Heart right ventricle (tissue), 16 donors: ENCODE measurements around the gene DCLK3. TPM values are rescaled to one million over a fixed set of nuclear protein-coding genes. Genes with fewer than 3 reads are reported as not detected.

Experiments
- ATAC-seq, 8 donors: fragments of 200-7000 bp; cut with Tn5 transposase; one replicate each; pipeline ENCODE4 v1.9.1; 2020; ENCODE audit warnings: mild to moderate bottlenecking in 8 of 8, moderate library complexity in 8 of 8, moderate number of reproducible peaks in 1 of 8
- DNase-seq, 2 donors: peaks; one replicate each; pipeline ENCODE4 v3.0.0-alpha.2; 2020
- H3K27ac ChIP-seq, 10 donors: fragments of 200-600 bp; sonication (generic) in 2 of 10; one replicate each; pipeline versions ENCODE4 v1.5.0 to v1.8.0; 2020 to 2022; ENCODE audit warnings: mild to moderate bottlenecking in 3 of 10
- H3K27me3 ChIP-seq, 7 donors: fragments of 200-600 bp; one replicate each; pipeline ENCODE4 v1.8.0; 2021 to 2022; ENCODE audit warnings: mild to moderate bottlenecking in 2 of 7
- H3K36me3 ChIP-seq, 9 donors: fragments of 200-600 bp; sonication (generic) in 1 of 9; one replicate each; pipeline versions ENCODE4 v1.5.0 to v1.8.0; 2020 to 2022; ENCODE audit warnings: mild to moderate bottlenecking in 2 of 9
- H3K4me1 ChIP-seq, 9 donors: fragments of 200-600 bp; sonication (generic) in 1 of 9; one replicate each; pipeline versions ENCODE4 v1.5.0 to v1.8.0; 2020 to 2022; ENCODE audit warnings: mild to moderate bottlenecking in 4 of 9
- H3K4me3 ChIP-seq, 10 donors: fragments of 200-600 bp; sonication (generic) in 2 of 10; one replicate each; pipeline versions ENCODE4 v1.5.0 to v1.8.0; 2020 to 2022; ENCODE audit warnings: mild to moderate bottlenecking in 7 of 10, moderate library complexity in 2 of 10
- H3K9me3 ChIP-seq, 11 donors: fragments of 200-600 bp in 10 of 11; sonication (generic) in 2 of 11; one replicate each; pipeline versions ENCODE4 v1.5.0 to v1.8.0; 2013 to 2022; ENCODE audit warnings: mild to moderate bottlenecking in 2 of 11, control low read depth in 1 of 11, moderate library complexity in 1 of 11
- CTCF ChIP-seq, 9 donors: fragments of 200-600 bp; sonication (generic) in 2 of 9; IDR thresholded peaks; one replicate each; pipeline versions ENCODE4 v1.5.0 to v1.8.0; 2021 to 2022; ENCODE audit warnings: antibody characterized with exemption in 9 of 9, mild to moderate bottlenecking in 5 of 9, moderate library complexity in 1 of 9
- WGBS, 2 donors: extraction: QIAGEN DNeasy Blood & Tissue Kit; methylation state at CpG; one replicate each; pipeline ENCODE4 v1.1.7; 2013; ENCODE audit warnings: inconsistent platforms in 1 of 2; 5-methylcytosine and 5-hydroxymethylcytosine counted together
- intact Hi-C, 10 donors: fragments of 100-400 bp; cut with DNase I; formaldehyde crosslinking; loops; one replicate each; pipeline versions ENCODE4 v1.11.1 to v1.14.2; 2022
- polyA plus RNA-seq, 2 donors: library from polyadenylated mRNA; stranded (reverse); fragments of 200-250 nt; gene quantifications; one replicate each; pipeline ENCODE4 v1.2.3, GENCODE V29; 2013
- total RNA-seq, 10 donors: library from RNA; stranded (reverse); fragmentation: NEBNext Ultra II Directional in 3 of 10; extraction: Animal tissue kit (Norgen Biotek cat#: 25700) in 3 of 10; gene quantifications; one replicate each; pipeline versions ENCODE4 v1.2.1 to v1.2.4, GENCODE V29; 2021 to 2023
- donor health status: Arrhythmogenic right ventricular cardiomyopathy.
- donor health status: ischemic (EF 13 %, LVEDD 7.1; RV severe dilation, severe dysfunction).
- donor health status: healthy with polysubstance abuse.
- donor health status: DM: no; HTN: yes; CAD: no.
- donor health status: DM: no; HTN: no; CAD: no.
- donor health status: ischemic (EF 25% LVEDD 6.9; RV normal size, moderate dysfunction).
- donor health status: ischemic (EF 25% LVEDD 5.7; RV mildly dilated, moderate dysfunction).
- donor health status: healthy.
- donor health status: DM: yes; HTN: yes; CAD: no.
- donor health status: Ischemic cardiomyopathy.
- donor health status: ischemic (EF 35%, LVEDD 5.7; RV mildly dilated, moderate dysfunction).
- donor health status: nonischemic (EF 11% LVEDD 7.7; RV severe dilation, severe dysfunction).
- donor health status: DM: yes; HTN: yes; CAD: no.
- donor health status: PGD.
- donor health status: ischemic (EF 29% LVEDD 5.4; RV normal size, mild dysfunction).
- donor health status: nonischemic (EF 23%, LVEDD 6.1; RV moderate dilation, normal function).

The DCLK3 gene
- total and polyA plus RNA-seq, 12 donors: 0.04 to 1.0 (median 0.19) TPM

- H3K9me3 ChIP-seq: no peaks in the 10 kb centered on the region
- H3K27me3 ChIP-seq: no peaks in the 10 kb centered on the region
- peak in 6 of 9 donors; percentile 16 to 32 (median 22) for TF ChIP-seq CTCF (IDR thresholded peaks at IDR 0.05)
- WGBS, 2 donors: 93 to 98% methylated on average over 2 of the region's 2 CpGs
- no peak overlapping the region for H3K27ac ChIP-seq
- intact Hi-C loops: no loop called here
- peaks cover 0 to 19% (median 9%) of the 10 kb centered on the region in 9 donors for H3K4me1 ChIP-seq
- no peaks in the 10 kb centered on the region for H3K36me3 ChIP-seq
- H3K4me3 ChIP-seq: no peak overlapping the region
- DNase-seq (no peak), ATAC-seq (no peak)
These were observed 23.1 kb downstream of the DCLK3 start for GRCh38 chr3:36741285-36741684.

GRCh38 chr3:36740787-36741186, 23.6 kb downstream of the DCLK3 start:
- no peaks in the 10 kb centered on the region for H3K9me3 ChIP-seq
- DNase-seq: no peak
- no peak for ATAC-seq
- H3K4me1 ChIP-seq: peaks cover 0 to 24% (median 9%) of the 10 kb centered on the region in 9 donors
- WGBS, 2 donors: 86 to 87% methylated on average over 2 of the region's 2 CpGs
- no peak for TF ChIP-seq CTCF (IDR thresholded peaks at IDR 0.05)
- H3K27me3 ChIP-seq: no peaks in the 10 kb centered on the region
- H3K27ac ChIP-seq: no peak overlapping the region
- H3K36me3 ChIP-seq: no peaks in the 10 kb centered on the region
- intact Hi-C loops: no loop called here
- no peak overlapping the region for H3K4me3 ChIP-seq

- DNase-seq (peak; percentile 60 to 84), ATAC-seq (peak; percentile 50 to 87 (median 75))
- H3K4me1 ChIP-seq: peaks cover 0 to 38% (median 13%) of the 10 kb centered on the region in 9 donors
- H3K4me3 ChIP-seq: no peak overlapping the region
- H3K9me3 ChIP-seq: no peaks in the 10 kb centered on the region
- intact Hi-C loops: loop anchor here in 3 of 10 donors (5.0 to 10.0 kb wide), 3 partner anchors 39 to 219 kb away; no protein-coding TSS in a partner anchor
- 38 to 39% methylated on average over 16 of the region's 16 CpGs for WGBS, 2 donors
- no peaks in the 10 kb centered on the region for H3K27me3 ChIP-seq
- H3K27ac ChIP-seq: peak overlapping the region in 5 of 10 donors; percentile 38 to 50 (median 44)
- H3K36me3 ChIP-seq: no peaks in the 10 kb centered on the region
- peak in 2 of 9 donors; percentile 11 to 19 for TF ChIP-seq CTCF (IDR thresholded peaks at IDR 0.05)
These were observed 25.7 kb downstream of the DCLK3 start for GRCh38 chr3:36738702-36739101.

GRCh38 chr3:36736301-36736700, 28.1 kb downstream of the DCLK3 start:
- Histone ChIP-seq H3K27ac (no peak overlapping the region), H3K9me3 (no peaks in the 10 kb centered on the region), H3K4me1 (peaks cover 2 to 53% (median 22%) of the 10 kb centered on the region in 9 donors), H3K27me3 (no peaks in the 10 kb centered on the region), H3K4me3 (no peak overlapping the region), H3K36me3 (no peaks in the 10 kb centered on the region)
- ATAC-seq (no peak), DNase-seq (no peak)
- TF ChIP-seq CTCF (IDR thresholded peaks at IDR 0.05): no peak
- intact Hi-C loops: loop anchor here in 3 of 10 donors (5.0 to 10.0 kb wide), 3 partner anchors 41 to 221 kb away; no protein-coding TSS in a partner anchor
- WGBS, 2 donors: 60 to 69% methylated on average over 1 of the region's 1 CpG
